Ramos (cell line): ENCODE measurements around the gene YIPF5.

Experiments
- in situ Hi-C: fragments of 300-500 bp; cut with MboI; formaldehyde crosslinking; loops from one replicate; pipeline ENCODE4 v1.14.3; 2022; ENCODE audit warnings: low sequenced_read_pairs; ENCODE audit not compliant: unreplicated experiment

Gene YIPF5

DNA sequence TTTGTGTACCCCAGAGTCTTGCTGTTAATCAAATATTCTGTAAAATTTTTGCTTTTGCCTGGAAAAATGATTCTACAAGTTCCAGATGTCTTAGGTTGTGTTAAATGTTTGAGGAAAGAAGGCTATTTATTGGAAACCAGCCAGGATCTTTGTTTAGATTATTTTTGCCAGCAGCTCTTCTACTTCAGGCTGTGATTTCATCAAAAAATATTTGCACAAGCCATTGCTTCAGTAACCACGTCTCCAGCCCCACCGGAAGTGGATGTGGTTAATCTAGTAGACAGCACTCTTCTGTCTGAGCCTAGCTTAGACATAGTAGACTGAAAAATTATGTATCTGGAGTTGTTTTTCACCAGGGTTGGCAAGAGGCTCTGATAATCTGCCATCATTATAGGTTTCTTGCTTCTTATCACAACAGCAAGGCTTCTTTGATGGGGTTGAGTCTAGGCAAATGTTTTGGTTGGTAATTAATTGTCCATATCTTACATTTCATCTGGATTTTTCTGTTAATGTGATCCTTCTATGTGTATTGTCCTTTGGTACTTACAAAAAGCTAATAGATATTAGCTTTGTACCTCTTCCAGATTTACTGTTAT lies 17.3 kb upstream of the YIPF5 start:
- in situ Hi-C loops, result loop anchor here (25.0 kb wide), 2 partner anchors 1175 to 1275 kb away; no protein-coding TSS in a partner anchor

DNA sequence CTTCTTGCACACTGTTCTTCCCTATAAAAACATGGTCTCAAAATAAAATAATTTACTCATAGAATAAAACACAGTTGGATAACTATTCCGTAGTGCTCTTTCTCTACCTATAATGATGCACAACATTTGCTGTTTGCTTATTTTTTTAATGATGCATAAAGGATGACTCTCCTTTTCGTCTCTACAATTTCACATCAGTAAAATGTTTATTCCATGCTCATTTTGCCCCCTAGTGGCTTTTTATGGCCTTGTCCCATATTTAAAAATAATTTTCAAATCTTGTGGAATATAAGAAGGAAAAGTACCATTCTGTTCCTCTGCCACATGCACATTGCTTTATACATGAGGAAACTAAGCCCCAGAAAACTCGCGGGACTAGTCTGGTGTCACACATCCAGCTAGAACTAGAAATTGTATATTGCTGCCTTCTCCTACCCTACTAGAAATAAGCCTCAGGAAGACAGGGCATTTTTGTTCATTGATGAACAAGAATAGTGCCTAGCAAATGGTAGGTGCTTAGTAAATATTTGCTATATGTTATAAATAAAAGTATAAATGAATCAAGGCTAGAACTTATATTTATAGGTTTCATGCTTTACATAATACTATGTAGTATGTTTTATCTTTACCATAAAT lies 12.9 kb upstream of the YIPF5 start:
- in situ Hi-C loops, result loop anchor here (25.0 kb wide), 2 partner anchors 1171 to 1271 kb away; no protein-coding TSS in a partner anchor

DNA sequence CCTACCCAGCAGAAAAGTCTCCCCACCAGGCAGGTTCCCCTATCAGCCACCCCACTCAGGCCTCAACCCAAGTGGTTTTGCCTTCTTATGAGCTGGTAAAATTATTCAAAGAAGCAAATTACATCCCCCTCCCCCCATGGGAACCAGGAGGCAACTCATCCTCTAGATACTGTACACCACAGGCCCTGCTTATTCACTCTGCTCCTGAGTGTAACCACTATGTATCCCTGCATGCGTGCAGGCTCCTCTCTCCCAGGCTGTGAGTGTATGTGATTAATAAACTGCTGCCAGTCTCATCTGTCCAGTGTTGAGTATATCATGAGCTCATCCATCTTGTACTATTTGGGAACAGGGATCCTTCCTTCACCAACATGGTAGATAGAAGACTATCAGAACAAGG lies 8.8 kb upstream of the YIPF5 start:
- in situ Hi-C loops, result loop anchor here (25.0 kb wide), 2 partner anchors 1167 to 1267 kb away; no protein-coding TSS in a partner anchor

DNA sequence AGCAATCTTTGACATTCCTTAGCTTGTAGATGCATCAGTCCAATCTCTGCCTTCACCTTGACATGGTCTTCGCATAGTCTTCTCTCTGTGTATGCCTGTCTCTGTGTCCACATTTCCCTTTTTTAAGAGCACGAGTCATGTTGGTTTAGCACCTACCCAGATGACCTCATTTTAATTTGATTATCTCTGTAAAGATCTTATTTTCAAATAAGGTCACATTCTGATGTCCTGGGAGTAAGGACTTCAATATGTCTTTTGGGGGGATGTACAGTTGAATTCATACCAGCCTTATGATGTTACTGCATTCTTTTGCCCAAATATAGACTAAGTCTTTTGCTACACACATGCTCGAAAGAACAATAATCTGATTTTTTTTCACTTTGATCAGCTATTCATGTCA lies 7.1 kb upstream of the YIPF5 start:
- in situ Hi-C loops, result loop anchor here (25.0 kb wide), 2 partner anchors 1165 to 1265 kb away; no protein-coding TSS in a partner anchor

DNA sequence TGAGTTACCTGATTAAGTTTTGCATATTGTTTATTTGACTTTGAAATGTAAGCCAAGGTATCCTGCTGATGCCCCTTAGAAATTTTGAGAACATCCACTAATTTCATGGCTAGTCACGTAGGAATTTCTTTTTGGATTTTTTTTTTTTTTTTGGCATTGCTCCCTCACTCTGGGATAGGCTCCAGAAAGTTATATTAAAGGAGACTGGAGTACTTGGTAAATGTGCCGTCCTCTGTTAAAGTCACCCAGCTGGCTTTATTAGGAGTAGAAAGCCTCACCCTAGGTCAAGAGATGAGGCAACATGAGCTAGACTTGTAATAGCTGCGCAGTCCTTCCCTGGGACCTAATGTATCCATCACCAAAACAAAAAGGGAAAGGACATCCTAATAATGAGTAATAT lies 3.3 kb upstream of the YIPF5 start:
- in situ Hi-C loops, result no loop called here

DNA sequence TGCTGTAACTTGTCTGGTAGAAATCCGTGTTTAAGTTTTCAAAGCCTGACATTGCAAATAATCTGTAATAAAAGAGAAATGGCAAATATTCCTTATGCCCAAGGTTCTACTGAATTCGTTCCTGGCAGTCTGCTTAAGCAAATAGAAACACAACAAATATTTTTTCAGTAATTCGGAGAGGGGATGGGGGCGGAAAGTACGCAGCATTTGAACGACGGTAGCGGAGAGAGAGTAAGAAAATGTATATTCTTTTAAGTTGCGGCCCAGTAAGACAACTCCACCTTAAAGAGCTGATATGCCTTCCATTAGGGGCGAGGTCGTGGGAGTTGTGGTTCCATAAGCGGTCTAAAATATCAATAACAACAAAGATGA lies 569 bp downstream of the YIPF5 start:
- in situ Hi-C loops, result no loop called here

DNA sequence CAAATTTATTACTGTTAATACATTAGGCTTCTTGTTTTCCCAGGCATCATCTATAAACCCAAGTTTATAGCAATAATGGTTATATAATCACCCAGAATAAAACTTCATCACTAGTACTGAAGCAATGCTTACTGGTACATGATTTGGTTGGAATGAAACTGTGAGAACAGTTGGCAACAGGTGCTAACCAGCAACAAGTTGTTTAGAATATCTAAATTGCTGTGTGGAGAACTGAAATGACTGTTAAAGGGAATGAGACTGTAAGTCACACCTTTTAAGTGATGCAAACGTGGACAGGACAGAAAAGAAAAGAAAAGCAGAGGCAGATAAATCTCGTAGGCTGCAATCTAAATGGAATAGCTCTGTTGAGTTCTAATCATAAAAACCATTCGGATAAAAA lies 2.5 kb downstream of the YIPF5 start:
- in situ Hi-C loops, result no loop called here

DNA sequence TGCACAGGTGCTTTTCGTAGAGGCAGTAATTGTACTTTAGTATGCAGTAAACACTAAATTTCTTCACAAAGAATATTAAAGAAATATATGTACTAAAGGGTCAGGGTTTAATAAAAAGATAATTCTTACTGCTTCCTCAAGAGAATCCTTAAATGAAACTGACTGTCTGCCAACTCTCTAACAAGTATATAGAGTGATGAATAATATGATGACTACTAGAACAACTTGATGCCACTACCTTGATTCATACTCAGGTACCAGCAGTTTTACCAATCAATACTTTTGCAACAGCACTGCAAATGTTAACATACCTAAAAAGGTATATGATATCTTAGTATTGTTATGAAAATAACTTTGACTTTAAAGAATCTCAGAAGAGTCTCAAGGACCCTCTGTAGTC lies 3.8 kb downstream of the YIPF5 start:
- in situ Hi-C loops, result no loop called here

DNA sequence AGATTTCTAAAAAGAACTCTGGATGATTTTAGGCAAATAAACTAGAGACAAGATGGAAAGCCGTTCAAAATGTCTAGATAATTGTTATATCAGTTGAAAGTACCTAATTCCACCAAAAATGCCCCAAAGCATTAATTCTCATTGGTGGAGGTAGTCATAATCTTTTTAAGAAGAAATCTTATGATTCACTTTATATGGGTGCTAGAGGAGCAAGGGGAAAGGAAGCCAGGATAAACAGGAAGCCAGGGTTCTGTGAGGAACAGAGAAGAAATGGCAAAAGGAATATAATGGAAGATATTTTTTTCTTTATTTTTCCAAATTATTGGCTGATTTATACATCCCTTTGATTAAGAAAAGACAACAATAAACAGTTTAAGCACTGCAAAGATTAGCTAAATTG lies 7.8 kb downstream of the YIPF5 start:
- in situ Hi-C loops, result no loop called here

DNA sequence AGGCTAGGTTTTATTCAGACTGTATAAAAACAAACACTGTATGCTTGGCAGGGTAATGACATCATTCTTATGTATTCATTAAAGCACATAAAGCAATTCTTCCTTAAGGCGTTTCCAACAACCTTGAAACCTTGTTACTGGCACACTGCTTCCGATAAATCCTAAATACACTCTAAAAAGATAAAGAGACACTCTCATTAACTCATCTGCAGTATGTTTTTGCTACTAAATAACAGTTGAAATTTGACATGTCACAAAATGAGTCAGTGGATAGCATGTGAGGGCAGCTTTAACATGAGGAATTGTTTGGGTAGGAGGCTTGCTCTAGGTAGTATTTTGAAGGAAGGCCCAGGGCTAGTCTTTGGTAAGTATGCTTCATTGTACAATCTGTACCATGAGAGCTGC lies 13.7 kb downstream of the YIPF5 start:
- in situ Hi-C loops, result no loop called here

DNA sequence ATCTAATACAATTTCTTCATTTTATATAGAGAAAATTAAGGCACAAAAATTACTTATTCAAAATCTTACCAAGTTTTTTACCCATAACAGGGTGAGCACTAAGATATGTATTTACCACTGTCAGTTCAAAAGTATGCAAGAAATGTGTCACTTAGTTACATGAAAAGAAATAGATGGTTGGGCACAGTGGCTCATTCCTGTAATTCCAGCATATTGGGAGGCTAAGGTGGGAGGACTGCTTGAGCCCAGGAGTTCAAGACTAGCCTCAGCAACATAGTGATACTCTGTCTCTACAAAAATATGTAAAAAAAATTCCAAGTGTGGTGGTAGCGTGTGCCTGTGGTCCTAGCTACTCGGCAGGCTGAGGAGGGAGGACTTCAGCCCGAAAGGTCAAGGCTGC lies 19.4 kb downstream of the YIPF5 start:
- in situ Hi-C loops, result no loop called here

DNA sequence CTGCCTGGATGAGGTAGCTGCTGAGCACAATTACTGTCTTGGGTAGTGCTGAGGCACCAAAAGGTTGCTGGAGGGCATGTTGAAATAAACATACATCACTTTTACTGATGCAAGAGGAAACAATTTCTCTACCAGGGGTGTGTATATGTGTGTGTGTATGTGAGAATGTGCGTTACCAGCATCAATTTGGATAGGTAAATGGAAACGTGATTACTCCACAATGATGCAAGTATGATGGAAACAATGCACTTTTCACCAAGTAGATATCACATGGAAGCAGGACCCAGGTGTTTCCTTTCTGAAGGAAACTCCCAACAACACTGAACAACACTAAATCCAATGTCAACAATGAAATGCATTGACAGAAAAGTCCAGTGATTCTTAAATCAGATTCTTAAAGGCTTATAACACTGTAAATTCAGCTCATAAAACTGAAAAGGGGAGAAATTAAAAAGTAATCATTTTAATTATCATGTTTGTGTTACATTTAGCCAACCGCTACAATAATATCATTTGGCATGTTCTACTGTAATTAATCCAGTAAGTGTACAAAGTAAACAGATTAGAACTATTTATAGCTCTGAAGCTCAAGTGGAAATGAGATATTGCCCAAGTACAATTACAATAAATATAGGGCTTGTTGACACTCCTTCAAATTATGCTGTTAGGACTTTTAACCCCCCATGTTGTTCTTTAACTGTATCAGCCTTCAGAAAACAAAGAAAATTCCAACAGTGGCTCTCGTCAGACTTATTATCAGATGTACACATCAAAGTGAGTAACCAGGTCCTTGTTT lies 25.3 kb downstream of the YIPF5 start:
- in situ Hi-C loops, result no loop called here

DNA sequence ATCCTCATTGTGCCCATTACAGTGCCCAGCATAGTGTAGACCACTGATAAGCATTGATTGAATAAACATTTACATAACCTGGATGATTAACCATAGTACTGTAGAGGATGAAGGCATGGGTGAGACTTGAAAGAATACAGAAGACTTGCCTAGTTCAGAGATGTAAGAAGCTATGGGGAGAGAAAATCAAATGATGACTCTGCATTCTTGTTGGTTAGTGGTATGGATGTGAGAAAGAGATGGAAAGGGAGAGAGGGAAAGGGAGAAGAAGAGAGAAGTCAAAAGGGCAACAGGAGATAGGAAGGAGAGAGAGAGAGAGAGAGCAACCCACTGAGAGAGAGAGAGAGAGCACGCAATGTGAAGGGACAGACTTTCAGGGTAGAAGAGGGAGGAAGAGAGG lies 26.8 kb downstream of the YIPF5 start:
- in situ Hi-C loops, result no loop called here

DNA sequence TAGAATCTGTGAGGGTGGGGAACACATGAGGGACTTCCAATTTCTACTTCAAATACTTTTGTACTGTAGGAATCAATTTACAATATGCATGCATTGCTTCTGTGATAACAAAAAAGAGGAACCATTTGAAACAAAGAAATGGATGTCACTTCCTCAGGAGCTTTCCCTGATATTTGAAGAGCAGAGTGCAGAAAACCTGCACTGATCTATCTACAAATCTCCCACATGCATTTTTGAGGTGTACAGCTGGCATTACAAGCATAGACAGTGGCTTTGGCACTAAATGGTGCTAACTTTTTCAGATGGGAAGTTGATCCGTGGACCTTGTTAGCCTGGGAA lies 27.7 kb downstream of the YIPF5 start:
- in situ Hi-C loops, result no loop called here

DNA sequence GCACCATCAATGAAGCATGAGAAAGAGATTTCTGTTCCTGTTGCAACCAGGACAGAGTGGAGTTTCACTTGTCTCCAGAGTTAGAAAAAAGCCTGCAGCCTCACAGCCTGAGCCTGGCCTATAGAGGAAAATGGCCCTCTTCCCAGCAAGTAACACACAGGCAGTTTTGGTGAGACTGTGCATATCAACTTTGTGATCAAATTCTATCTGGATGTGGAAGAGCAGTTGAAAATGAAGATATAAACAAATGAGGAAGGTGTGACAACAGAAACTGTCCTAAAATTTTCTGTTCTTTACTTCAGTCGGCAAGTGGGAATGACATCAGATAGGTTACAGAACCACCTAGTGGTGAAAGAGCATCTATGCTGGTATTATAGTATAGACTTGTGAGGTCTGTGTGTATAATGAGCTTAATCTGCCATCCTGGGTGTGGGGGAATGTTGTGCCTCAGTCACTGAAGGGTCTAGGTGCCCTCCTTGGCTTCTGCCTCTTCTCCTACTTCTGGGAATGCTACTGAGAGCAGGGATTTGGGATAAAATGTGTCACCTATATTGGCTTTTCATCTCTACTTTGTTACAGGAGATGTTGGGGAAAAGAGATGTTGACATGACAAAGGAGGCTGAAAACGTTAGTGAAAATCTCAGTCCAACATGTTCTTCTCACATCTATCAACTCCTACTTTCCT lies 28.2 kb downstream of the YIPF5 start:
- in situ Hi-C loops, result no loop called here

DNA sequence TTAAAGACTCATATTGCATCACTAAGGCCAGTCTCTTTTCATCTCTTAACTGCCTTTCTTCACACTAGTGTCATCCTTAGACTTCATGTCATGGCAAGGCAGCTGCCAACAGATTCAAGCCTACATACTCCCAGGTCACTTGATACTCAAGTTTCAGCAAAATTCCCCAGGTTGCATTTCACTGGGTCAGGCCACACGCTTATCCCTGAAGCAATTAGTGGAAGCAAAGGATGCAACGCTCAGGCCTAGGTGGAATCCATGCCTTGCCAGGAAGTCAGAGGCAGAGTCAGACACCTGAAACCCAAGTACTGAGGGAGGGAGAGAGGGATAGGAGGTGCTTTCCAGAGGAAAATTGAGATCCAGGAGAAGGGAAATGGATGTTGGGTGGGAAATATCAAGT lies 28.9 kb downstream of the YIPF5 start:
- in situ Hi-C loops, result no loop called here

DNA sequence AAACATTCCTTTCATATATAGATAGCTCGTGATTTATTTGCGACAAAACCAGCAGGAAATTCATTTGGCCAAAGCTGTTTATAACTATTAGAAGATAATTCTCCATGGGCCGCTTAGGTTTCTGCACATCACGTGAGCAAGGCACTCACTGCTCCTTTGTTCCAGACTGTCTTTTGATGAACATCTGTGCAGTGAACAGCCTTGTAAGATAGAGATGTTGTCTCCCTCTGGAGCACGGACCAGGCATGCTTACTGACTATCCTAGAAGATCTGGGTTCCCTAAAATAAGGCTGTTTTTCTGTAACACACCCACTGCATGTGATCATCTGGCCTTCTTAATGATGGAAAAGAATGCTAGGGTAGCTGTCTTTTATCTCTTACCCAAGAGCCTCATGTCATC lies 30.9 kb downstream of the YIPF5 start:
- in situ Hi-C loops, result no loop called here

DNA sequence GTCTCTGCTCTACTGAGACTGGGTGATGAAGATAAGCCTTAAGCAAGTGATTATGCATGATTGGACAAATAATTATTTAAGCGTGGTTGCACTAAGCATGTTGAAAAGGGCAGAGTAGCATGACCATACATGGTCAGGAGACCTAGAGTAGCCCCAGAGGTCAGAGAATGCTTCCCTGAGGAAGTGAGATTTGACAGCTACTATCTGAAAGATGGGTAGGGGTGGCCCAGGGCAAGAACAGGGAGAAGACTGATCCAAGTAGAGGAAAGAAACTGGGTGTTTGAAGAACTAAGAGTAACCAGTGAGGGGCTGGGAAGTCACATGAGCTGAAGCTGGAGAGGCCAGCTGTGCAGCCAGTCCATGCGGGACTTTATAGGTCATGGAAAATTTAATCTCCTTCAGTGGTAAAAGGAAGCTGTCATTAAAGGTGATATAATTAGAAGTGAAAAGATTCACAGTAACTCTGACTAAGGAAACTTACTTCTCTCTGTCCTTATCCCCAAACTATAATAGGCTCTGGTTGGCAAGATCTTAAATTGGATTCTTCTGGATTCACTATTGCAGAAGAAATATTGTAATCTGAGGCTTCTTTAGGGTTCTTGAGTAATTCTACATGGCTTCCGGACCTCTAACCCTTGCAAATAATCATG lies 35.2 kb downstream of the YIPF5 start:
- in situ Hi-C loops, result no loop called here

DNA sequence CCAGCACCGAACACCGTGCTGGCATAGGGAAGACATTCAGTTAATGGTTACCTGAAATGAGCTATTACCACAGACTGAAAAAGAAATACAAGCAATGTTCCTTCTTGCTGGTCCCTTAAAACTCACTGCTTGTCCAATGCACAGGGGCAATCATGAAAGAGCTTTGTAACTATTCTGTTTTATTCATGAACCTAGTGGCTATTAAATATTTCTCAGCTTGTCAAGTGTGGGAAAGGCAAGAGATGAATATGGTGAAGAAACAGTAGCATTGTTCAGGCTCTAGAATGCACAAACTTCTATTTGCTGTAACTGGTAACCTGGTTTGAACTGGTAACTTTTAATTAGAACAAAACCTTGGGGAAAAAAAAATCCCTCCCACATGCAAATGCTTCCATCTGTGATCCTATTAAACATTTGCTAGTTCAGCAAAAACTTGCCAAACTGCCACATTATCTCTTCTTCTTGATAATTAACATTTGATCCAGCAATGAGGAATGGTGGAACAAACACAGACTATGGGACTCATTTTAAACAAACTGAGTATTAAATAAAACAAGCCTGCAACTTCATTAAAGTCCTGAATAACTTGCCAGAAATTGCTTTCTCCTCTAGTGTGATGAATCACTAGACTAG lies 36.1 kb downstream of the YIPF5 start:
- in situ Hi-C loops, result no loop called here

DNA sequence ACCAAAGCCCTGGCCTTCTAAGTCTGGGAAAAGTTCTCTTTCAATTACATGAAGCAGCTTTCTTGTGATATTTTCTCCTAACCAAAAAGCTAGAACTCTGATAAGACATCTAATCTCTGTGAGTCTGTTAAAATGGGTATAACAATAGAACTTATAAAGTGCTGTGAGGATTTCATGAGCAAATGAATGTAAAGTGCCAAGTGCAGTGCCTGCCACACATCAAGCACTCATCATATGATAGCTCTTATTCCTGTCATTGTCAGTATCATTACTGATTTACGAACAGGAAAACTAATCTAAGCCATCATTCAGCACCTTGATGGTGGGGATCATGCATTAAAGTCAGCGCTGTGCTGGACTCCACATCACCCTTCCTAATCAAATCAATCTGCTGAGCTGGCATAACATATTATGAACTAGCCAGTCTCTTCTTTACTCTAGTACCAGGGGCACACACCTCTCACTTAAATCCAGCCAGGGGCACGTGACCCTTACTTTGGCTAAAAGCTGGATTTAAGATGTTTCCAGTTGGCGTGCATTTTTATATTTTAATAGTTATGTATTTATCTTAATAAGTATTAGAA lies 37.3 kb downstream of the YIPF5 start:
- in situ Hi-C loops, result no loop called here
